Endothelial cell of umbilical vein (primary cell): Measurements from ENCODE around the gene GHITM.

Experiments used
- EZH2 ChIP-seq: IDR thresholded peaks from 2 replicates; pipeline ENCODE4 v1.6.1; 2012; ENCODE audit warnings: borderline replicate concordance, low read depth, mild to moderate bottlenecking, moderate library complexity, low read length, inconsistent platforms; ENCODE audit not compliant: severe bottlenecking
- POLR2A ChIP-seq: IDR thresholded peaks from 2 replicates; pipeline ENCODE4 v1.6.1; 2012; ENCODE audit warnings: low read depth, mild to moderate bottlenecking, control low read depth, low read length
- POLR2AphosphoS5 ChIP-seq: IDR thresholded peaks from 2 replicates; pipeline ENCODE4 v1.6.1; 2012; ENCODE audit warnings: low read depth, mild to moderate bottlenecking, control low read depth, low read length, moderate library complexity; ENCODE audit not compliant: insufficient read depth
- TF ChIP-seq, protein P1 (sequence below), 2 donors: IDR thresholded peaks; 1 replicate in 1 of 2; 2 replicates in 1 of 2; pipeline ENCODE4 v1.5.1; 2011; ENCODE audit warnings: low read length in 2 of 2, mild to moderate bottlenecking in 2 of 2, moderate library complexity in 2 of 2, control low read depth in 1 of 2, inconsistent platforms in 1 of 2, low read depth in 1 of 2; ENCODE audit not compliant: insufficient read depth in 1 of 2; ENCODE audit errors: extremely low read depth in 1 of 2
- TF ChIP-seq, protein P2 (sequence below): IDR thresholded peaks from 2 replicates; pipeline ENCODE4 v1.6.1; 2011; ENCODE audit not compliant: insufficient read depth, insufficient read length

DNA sequence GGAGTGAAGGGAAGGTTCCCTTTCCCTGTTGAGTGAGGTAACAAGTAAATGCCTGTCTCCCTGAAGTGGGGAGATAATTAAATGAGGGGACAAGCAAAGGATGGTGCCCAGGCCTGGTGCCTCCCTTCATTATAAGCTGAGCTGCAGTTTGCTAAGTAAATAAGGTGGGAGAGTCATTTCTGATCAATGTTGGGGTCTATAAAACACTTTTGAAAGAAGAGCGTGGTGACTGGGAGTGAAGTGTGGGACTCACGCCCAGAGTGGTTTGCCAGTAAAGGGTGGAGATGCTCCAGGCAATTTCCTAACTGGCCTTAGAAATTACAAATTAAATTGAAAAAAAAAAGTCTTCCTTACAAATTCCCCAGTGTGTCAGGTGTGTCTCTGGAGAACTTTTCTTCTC, 24.7 kb downstream of the GHITM start:
- TF ChIP-seq, protein P1, sequence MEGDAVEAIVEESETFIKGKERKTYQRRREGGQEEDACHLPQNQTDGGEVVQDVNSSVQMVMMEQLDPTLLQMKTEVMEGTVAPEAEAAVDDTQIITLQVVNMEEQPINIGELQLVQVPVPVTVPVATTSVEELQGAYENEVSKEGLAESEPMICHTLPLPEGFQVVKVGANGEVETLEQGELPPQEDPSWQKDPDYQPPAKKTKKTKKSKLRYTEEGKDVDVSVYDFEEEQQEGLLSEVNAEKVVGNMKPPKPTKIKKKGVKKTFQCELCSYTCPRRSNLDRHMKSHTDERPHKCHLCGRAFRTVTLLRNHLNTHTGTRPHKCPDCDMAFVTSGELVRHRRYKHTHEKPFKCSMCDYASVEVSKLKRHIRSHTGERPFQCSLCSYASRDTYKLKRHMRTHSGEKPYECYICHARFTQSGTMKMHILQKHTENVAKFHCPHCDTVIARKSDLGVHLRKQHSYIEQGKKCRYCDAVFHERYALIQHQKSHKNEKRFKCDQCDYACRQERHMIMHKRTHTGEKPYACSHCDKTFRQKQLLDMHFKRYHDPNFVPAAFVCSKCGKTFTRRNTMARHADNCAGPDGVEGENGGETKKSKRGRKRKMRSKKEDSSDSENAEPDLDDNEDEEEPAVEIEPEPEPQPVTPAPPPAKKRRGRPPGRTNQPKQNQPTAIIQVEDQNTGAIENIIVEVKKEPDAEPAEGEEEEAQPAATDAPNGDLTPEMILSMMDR (IDR thresholded peaks at IDR 0.05; ENCODE audit: extremely low read depth in 1 of 2, insufficient read depth in 1 of 2, low read depth in 1 of 2, low read length in 2 of 2) = no peak
- no peak for TF ChIP-seq POLR2AphosphoS5
- no peak for TF ChIP-seq EZH2
- no peak for TF ChIP-seq POLR2A
- TF ChIP-seq, protein P2, sequence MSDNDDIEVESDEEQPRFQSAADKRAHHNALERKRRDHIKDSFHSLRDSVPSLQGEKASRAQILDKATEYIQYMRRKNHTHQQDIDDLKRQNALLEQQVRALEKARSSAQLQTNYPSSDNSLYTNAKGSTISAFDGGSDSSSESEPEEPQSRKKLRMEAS = no peak
